ENCODE measurements around the gene ATP2C2.

GRCh38 chr16:84327926-84328505, 40.3 kb upstream of the ATP2C2 start:
- no peak for TF ChIP-seq CTCF (IDR thresholded peaks at IDR 0.05)
- no peak for TF ChIP-seq POLR2A (IDR thresholded peaks at IDR 0.05)
